OCI-LY7 (cell line): ENCODE measurements around the gene HSD17B13. TPM values are rescaled to one million over a fixed set of nuclear protein-coding genes. Genes with fewer than 3 reads are reported as not detected.
"Not testable (repeated sequence)": the region's sequence is repeated elsewhere in the genome, so short reads cannot be mapped to it uniquely, and the experiment has no call there.

ENCODE experiments used
- BruUV-seq: library from RNA; stranded (reverse); fragments of 400-500 nt; replicated peaks from 2 replicates; lab custom pipeline; 2021; lab: Mats Ljungman, UMichigan
- CTCF ChIA-PET: fragments of 300-600 bp; sonication (Branson Sonifier 250); formaldehyde crosslinking; loops from one replicate; lab custom pipeline; 2022; ENCODE audit warnings: antibody characterized with exemption; ENCODE audit not compliant: unreplicated experiment; lab: Charles Lee
- POLR2A ChIA-PET: fragments of 300-600 bp; sonication (Branson Sonifier 250); formaldehyde crosslinking; loops from one replicate; lab custom pipeline; 2022; ENCODE audit warnings: antibody characterized with exemption; lab: Charles Lee
- DNase-seq: peaks from one replicate; pipeline ENCODE4 v3.0.0-alpha.2; 2015; ENCODE audit warnings: low spot score
- H2AFZ ChIP-seq: fragments of 200-600 bp; sonication (generic), shearing (Covaris generic); 2 replicates; pipeline ENCODE4 v1.6.1; 2014; ENCODE audit warnings: mild to moderate bottlenecking, antibody characterized with exemption, low read length, moderate library complexity
- H3K27ac ChIP-seq: fragments of 200-600 bp; sonication (generic); 2 replicates; pipeline ENCODE4 v1.5.1; 2014; ENCODE audit warnings: mixed run types, low read depth, mild to moderate bottlenecking, moderate library complexity, low read length, inconsistent platforms; ENCODE audit not compliant: poor library complexity, severe bottlenecking
- H3K36me3 ChIP-seq: fragments of 200-600 bp; sonication (generic); 2 replicates; pipeline ENCODE4 v1.6.1; 2014; ENCODE audit warnings: mild to moderate bottlenecking, antibody characterized with exemption, low read length, moderate library complexity, mixed read lengths; ENCODE audit not compliant: insufficient read depth
- H3K4me1 ChIP-seq: fragments of 200-600 bp; sonication (generic); 2 replicates; pipeline ENCODE4 v1.5.1; 2014; ENCODE audit warnings: mild to moderate bottlenecking, low read length; ENCODE audit not compliant: insufficient read depth, poor library complexity, severe bottlenecking
- H3K4me2 ChIP-seq: fragments of 200-600 bp; sonication (generic); 2 replicates; pipeline ENCODE4 v1.6.1; 2014; ENCODE audit warnings: mild to moderate bottlenecking, low read length
- H3K4me3 ChIP-seq: fragments of 200-600 bp; sonication (generic); 2 replicates; pipeline ENCODE4 v1.5.1; 2014; ENCODE audit warnings: mild to moderate bottlenecking, low read depth, low read length; ENCODE audit not compliant: poor library complexity, severe bottlenecking
- H3K79me2 ChIP-seq: fragments of 200-600 bp; sonication (generic); 2 replicates; pipeline ENCODE4 v1.6.1; 2016; ENCODE audit warnings: low read depth, mild to moderate bottlenecking, low read length, moderate library complexity, mixed read lengths; ENCODE audit not compliant: insufficient read depth
- H3K9me2 ChIP-seq: fragments of 200-600 bp; sonication (generic); 2 replicates; pipeline ENCODE4 v1.6.1; 2016; ENCODE audit warnings: mild to moderate bottlenecking, low read length, mixed read lengths; ENCODE audit not compliant: insufficient read depth
- H3K9me3 ChIP-seq: fragments of 200-600 bp; sonication (generic); 2 replicates; pipeline ENCODE4 v1.6.1; 2014; ENCODE audit warnings: mild to moderate bottlenecking, mixed run types, low read length, mixed read lengths
- H4K20me1 ChIP-seq: fragments of 200-600 bp; sonication (generic); 2 replicates; pipeline ENCODE4 v1.6.1; 2014; ENCODE audit warnings: mild to moderate bottlenecking, antibody characterized with exemption, low read length, moderate library complexity, mixed read lengths; ENCODE audit not compliant: insufficient read depth
- EZH2phosphoT487 ChIP-seq: fragments of 200-600 bp; sonication (generic); IDR thresholded peaks from 2 replicates; pipeline ENCODE4 v1.6.1; 2018; ENCODE audit warnings: low read depth, borderline replicate concordance, mild to moderate bottlenecking, mixed run types, antibody characterized with exemption, low read length, moderate library complexity, mixed read lengths
- intact Hi-C: fragments of 100-400 bp; cut with micrococcal nuclease; formaldehyde crosslinking; loops from one replicate; pipeline ENCODE4 v1.10.0; 2022; ENCODE audit not compliant: unreplicated experiment
- total RNA-seq, 2 experiments: library from RNA; depleted of rRNA in 1 of 2; stranded (reverse); fragments of >200 nt in 1 of 2; shearing (Covaris generic) in 1 of 2; gene quantifications; 2 replicates each; pipeline ENCODE4 v1.2.3, GENCODE V29; 2014 to 2022
- TF ChIP-seq, protein P1 (sequence below): fragments of 200-600 bp; sonication (generic); conservative IDR thresholded peaks from 2 replicates; pipeline ENCODE4 v1.5.1; 2014; ENCODE audit warnings: mild to moderate bottlenecking, antibody characterized with exemption, low read length, moderate library complexity, mixed read lengths

HSD17B13 gene
- total RNA-seq, 2 experiments from 2014 or later = not detected

DNA sequence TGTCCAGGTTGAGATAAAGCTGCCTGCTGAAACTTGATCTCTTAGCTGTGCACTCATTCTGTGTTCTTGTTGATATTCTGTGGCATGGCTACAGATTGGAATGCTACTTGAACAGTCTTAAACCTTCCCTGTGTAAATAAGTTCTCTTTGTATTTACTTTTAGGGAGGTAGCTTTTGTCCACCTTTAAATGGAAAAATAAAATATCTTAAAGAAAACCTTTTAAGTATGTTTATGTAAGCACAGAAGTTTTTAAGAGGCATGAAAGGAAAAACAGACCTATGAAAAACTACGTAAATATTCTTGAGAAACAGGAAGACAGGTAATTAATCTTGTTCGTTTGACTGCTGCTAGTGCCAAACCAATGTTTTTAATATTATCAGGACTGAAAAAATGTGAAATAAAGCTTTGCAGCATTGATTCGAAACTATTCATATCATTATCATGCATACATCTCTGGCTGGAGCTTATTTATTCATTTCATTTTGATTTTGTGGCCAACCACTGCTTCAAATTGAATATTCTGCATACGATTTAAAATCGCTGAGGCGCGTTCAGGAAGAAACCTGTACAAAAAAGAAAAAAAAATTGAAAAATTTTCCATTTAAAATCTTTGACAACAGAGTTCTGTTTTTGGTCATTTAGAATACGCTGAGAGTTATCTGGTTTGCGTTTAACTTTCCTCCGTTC, 17.8 kb downstream of the HSD17B13 start:
- Histone ChIP-seq H3K36me3 (no peaks in the 10 kb centered on the region), H3K79me2 (no peaks in the 10 kb centered on the region), H4K20me1 (no peaks in the 10 kb centered on the region), H3K4me1 (no peaks in the 10 kb centered on the region), H3K4me2 (no peak overlapping the region), H3K9me3 (no peaks in the 10 kb centered on the region), H3K9me2 (no peaks in the 10 kb centered on the region), H2AFZ (no peak overlapping the region), H3K27ac (no peak overlapping the region), H3K4me3 (no peak overlapping the region)
- DNase-seq = no peak
- CTCF ChIA-PET = no interaction called here
- intact Hi-C loops = no loop called here
- POLR2A ChIA-PET = interaction anchor here (0.7 kb wide), 1 partner anchor 8 kb away, joined by 4 read pairs; no protein-coding TSS in a partner anchor
- BruUV-seq = no TSS peak
- TF ChIP-seq EZH2phosphoT487 = no peak
- TF ChIP-seq, protein P1, sequence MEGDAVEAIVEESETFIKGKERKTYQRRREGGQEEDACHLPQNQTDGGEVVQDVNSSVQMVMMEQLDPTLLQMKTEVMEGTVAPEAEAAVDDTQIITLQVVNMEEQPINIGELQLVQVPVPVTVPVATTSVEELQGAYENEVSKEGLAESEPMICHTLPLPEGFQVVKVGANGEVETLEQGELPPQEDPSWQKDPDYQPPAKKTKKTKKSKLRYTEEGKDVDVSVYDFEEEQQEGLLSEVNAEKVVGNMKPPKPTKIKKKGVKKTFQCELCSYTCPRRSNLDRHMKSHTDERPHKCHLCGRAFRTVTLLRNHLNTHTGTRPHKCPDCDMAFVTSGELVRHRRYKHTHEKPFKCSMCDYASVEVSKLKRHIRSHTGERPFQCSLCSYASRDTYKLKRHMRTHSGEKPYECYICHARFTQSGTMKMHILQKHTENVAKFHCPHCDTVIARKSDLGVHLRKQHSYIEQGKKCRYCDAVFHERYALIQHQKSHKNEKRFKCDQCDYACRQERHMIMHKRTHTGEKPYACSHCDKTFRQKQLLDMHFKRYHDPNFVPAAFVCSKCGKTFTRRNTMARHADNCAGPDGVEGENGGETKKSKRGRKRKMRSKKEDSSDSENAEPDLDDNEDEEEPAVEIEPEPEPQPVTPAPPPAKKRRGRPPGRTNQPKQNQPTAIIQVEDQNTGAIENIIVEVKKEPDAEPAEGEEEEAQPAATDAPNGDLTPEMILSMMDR = no peak

DNA sequence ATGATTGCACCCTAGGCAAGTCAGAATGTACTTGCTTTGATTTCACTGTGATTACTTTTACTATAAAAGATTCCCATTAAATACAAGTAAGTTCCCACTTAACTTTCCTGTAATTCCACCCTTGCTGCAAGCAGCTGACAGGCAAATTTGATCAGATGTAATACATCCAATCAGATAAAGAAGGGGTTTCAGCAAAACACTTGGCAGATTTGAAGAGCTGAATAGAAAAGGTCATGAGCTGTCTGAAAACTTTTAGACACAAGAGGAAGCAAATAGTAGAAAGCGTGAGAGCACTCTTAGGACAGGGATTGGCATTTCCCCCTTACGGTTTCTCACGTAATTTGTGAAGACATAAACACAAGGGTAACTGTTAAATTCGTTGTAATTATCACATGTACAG, 22.8 kb downstream of the HSD17B13 start:
- Histone ChIP-seq H3K36me3 (no peaks in the 10 kb centered on the region), H3K9me3 (no peaks in the 10 kb centered on the region), H3K79me2 (no peaks in the 10 kb centered on the region), H3K4me1 (no peaks in the 10 kb centered on the region), H3K27ac (no peak overlapping the region), H2AFZ (no peak overlapping the region), H3K4me3 (no peak overlapping the region), H3K9me2 (no peaks in the 10 kb centered on the region), H4K20me1 (no peaks in the 10 kb centered on the region), H3K4me2 (no peak overlapping the region)
- no TSS peak for BruUV-seq
- DNase-seq = no peak
- POLR2A ChIA-PET = no interaction called here
- intact Hi-C loops = no loop called here
- CTCF ChIA-PET = no interaction called here
- TF ChIP-seq, protein P1 = no peak
- no peak for TF ChIP-seq EZH2phosphoT487

DNA sequence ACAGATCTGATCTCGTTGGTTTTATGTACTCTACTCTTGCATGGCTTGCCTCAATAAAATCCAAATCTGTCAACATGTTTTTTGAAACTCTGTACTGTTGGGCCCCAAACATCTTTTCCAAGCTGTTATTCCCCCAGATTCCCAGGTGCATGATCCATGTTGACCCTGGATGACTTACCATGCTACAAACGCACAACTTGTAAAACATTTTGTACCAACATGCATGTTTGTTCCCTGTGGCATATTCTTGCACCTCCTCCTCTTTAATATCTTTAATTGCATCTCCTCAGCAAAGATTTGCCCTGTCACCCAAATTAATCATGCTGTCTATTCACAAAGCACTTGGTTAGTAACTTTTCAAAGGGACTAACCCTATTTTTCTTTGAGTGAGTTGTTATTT, 24.3 kb downstream of the HSD17B13 start:
- Histone ChIP-seq H3K9me2 (no peaks in the 10 kb centered on the region), H3K79me2 (no peaks in the 10 kb centered on the region), H3K36me3 (no peaks in the 10 kb centered on the region), H2AFZ (no peak overlapping the region), H3K4me3 (no peak overlapping the region), H4K20me1 (no peaks in the 10 kb centered on the region), H3K9me3 (no peaks in the 10 kb centered on the region), H3K27ac (no peak overlapping the region), H3K4me2 (no peak overlapping the region), H3K4me1 (no peaks in the 10 kb centered on the region)
- TF ChIP-seq, protein P1 = no peak
- ChIA-PET CTCF (no interaction called here), POLR2A (interaction anchor here (0.6 to 0.9 kb wide), 2 partner anchors 601 to 947 kb away, joined by 3 read pairs; no protein-coding TSS in a partner anchor)
- intact Hi-C loops = no loop called here
- DNase-seq = no peak
- no TSS peak for BruUV-seq

DNA sequence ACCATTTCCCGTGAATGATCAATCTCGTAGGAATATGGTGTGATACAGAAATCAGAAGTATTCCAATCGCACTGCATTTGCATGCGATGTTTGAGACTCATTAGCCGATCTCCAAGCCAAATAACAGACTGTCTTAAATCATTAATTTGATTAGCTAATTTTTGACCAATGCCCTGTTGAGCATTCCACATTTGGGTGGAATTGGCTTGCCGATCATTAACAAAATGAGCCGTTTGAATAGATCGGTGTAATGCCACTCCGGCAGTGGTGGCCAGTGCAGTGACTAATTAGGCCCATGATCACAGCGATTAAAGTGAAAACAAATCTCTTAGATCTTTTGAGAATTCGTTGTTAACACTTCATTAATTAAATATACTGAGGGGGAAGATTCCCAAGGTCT, 27.8 kb downstream of the HSD17B13 start:
- H3K9me3 ChIP-seq, H3K4me2 ChIP-seq, H3K9me2 ChIP-seq, intact Hi-C loops, H3K79me2 ChIP-seq, BruUV-seq, H2AFZ ChIP-seq, DNase-seq, POLR2A ChIA-PET, CTCF ChIA-PET, H3K4me3 ChIP-seq, H3K36me3 ChIP-seq, H3K27ac ChIP-seq, H4K20me1 ChIP-seq, H3K4me1 ChIP-seq: not testable (repeated sequence)
